GM21423 (cell line): ENCODE data around the gene SLC17A1.

Source experiments
- ATAC-seq: cut with Tn5 transposase; IDR thresholded peaks from one replicate; pipeline ENCODE4 v1.9.1; 2021; ENCODE audit warnings: mild to moderate bottlenecking, moderate library complexity; ENCODE audit not compliant: unreplicated experiment

SLC17A1 gene, protein sequence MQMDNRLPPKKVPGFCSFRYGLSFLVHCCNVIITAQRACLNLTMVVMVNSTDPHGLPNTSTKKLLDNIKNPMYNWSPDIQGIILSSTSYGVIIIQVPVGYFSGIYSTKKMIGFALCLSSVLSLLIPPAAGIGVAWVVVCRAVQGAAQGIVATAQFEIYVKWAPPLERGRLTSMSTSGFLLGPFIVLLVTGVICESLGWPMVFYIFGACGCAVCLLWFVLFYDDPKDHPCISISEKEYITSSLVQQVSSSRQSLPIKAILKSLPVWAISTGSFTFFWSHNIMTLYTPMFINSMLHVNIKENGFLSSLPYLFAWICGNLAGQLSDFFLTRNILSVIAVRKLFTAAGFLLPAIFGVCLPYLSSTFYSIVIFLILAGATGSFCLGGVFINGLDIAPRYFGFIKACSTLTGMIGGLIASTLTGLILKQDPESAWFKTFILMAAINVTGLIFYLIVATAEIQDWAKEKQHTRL

DNA sequence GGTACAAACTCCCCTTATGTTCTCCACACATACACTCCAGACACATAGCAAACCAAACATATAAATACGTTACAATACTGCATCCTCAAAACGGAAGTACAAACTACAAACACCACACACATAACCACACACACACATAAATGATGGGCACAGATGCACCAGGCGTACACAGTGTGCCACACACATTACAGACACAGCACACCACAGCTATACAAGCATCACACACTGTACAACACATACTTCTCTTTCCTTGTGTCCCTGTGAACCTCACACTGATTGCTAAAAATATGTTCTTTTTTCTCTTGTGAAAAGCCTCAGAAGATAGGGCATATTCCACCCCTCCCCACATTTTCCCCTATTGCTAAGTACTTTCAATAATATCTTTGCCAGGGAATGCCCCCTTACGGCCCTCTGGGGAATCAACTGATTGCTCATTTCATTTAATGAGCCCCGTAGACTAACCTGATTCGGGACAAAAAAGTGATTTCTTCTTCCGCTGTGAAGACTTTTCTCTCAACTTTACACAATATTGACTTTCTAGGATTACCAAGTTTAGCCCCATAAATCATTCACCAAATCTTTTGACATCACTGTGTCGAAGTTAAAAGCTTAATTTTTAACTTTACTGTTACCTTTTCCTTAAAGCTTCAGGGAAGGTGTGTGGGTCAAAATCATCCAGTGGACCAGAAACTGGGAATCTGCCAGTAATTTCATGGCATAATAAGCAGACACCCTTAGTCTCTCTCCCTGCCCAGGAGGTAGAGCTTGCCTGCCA lies at the start of gene SLC17A1:
TSS of gene SLC17A1 (minus strand) at position 521 of the 775 bp plus-strand sequence. CDS start 1,495 bp downstream, outside the sequence.
- no peak for ATAC-seq

DNA sequence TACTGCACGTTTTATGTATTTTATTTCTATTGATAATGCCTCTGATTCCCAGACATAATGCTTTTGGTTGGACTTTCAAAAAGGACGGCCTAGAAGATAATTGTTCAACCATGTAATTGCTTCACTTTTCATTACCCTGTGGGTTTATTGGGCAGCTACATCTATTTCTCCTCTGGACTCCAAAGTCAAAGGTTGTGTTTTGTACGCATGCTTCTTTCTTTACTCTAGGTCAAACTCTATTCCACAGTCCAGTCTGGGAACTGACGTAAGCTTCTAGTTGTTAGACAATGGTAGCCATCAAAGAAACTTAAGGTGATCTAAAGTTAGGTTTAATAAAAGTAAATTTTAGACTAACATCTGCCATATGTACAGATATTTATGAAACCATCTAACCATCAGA lies 48.7 kb upstream of the SLC17A1 start:
- no peak for ATAC-seq

DNA sequence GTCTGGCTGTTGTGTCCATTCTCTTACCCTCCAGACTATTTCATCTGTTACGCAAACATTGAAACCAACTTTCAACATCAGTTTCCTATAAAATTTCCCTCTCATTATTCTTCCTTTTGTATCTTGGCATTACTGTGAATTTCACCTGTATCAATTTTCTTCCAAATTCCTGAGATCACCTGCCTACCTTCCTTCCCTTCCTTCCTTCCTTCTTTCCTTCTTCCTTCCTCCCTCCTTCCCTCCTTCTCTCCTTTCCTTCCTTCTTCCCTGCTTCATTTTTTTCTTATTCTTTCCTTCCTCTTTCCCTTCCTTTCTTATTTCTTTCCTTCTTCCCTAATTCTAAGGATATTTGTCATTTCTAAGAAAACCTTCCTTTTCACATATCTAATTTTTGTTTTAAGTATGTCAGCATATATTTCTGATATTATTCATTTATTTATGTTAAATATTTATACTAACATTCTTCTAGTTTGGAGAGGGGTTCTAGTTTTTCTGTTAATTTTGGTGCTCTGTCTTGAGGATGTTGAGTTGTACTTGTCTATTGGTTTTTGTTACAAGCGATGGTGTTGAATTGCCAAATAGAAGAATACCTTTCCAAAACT lies 47.0 kb upstream of the SLC17A1 start:
- no peak for ATAC-seq

DNA sequence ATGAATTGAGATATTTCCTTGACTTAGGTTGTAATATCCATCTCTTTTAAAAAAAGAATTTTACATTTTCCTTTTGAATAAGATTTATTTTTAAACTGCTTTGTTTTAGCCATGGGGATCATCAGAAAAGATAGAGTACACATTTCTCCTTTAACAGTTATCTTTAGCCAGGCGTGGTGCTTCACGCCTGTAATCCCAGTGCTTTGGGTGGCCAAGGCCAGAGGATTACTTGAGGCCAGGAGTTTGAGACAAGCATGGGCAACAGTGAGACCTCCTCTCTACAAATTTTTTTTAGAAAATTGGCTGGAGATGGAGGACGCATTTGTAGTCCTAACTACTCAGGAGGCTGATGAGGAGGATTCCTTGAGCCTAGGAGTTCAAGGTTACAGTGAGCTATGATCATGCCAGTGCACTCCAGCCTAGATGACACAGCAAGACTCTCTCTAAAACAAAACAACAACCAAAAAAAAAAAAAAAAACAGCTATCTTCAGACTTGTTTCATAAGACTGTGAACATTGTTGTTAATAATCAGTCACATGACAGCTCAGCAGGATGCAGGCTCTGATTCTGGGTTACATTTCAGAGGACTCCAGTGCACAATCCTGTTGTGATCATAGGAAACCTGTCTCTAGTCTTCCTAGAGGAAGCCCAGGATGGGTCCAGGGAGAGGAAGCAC lies 44.2 kb upstream of the SLC17A1 start:
- ATAC-seq, result no peak

DNA sequence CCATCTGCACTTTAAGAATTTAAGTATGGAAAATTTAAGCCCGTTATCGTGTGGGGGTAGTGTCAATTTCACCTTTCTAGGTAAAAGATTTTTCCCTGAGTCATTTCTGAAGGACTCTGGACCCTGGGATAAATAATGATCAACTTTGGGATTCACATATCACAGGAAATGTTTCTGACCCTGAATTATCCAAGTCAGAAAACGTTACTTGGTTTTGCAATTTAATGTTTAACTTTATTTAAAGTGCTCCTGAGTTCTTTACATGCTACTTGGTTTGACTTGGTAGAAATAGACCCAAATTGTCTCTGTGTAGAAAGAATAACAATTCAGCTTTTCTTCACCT lies 43.7 kb upstream of the SLC17A1 start:
- ATAC-seq, result no peak

DNA sequence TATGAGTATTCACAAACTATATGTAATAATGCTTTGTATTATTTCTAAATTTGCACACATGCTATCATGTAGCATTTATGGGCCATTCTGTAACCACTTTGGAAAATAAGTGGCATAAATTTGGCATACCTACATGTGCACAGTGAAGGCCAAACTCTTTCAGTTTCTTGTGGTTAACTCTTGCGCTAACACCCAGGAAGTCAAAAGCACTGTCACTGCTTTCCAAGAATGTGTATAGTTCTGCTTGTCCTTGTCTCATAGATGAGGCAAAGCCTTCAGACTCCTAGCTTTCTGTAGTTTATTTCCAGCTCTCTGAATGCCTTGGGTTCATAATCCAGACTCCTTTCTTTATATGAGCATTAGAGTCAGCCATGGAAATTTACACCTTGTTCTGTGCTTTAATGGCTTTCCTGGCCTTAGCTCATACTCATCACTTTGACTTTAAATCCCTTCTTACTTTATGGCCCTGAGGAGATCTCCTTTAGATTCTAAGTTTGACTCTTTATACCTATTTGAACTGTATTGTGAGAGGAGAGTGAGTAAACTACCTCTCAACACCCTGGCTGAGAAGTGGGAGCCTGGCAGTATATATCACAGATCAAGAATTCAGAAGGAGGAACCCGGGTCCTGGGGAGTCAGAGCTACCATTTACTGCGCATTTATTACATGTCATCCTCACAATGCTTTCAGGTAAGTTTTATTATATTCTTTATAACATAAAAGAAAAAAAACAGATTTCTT lies 43.1 kb upstream of the SLC17A1 start:
- no peak for ATAC-seq

DNA sequence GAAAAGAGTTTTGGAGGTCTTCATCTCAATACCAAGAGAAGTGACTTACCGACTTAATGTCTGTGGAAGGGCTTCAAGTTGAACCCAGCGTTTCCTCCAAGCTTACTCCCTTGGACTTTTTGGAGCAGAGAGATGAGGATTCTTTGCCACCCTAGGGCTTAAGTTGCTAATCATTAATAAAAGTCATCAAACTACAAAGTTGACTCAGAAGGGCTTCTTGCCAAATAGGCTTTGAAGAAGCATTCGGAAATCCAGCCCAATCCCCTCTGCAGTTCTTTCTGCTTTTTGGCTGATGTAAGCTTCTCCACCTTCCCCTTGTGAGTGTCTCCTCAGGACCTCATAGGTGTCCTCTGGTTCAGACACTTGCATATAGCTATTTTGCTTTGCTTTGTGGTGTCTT lies 42.3 kb upstream of the SLC17A1 start, which contains the start of gene SLC17A3:
TSS of gene SLC17A3 (minus strand) at position 126 of the 400 bp plus-strand sequence. CDS start 5,856 bp downstream, outside the sequence.
- ATAC-seq, result no peak

DNA sequence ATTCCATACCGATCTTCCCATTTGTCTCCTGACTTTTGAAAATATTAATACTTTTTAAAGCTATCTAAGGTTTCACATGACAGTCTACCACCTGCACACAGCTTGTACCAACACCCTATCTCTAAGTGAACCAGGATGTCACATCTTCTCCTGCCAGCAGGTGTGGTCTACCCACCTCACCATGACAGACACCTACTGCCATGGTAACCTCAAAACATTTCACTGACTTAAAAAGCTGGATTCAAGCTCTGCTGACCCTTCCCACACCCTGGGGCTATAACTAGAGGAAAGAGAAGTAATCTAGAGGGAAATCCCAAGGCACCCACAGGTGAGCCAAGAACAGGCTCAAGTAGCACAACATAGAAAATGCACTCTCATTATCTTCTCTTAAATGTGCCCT lies 41.0 kb upstream of the SLC17A1 start:
- no peak for ATAC-seq

DNA sequence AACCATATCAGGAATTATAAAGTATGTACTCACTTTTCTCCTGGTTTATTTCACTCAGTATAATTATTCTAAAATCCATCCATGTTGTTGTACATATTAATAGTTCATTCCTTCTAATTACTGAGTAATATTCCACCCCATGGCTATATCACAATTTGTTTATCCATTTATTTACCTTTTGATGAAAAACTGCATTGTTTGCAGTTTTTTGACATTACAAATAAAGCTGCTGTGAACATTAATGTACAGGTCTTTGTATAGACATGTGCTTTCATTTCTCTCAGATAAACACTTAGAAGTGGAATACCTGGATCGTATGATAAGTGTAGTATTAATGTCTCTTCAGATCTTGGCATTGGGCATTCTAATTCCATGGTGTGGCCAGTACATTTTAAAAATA lies 38.0 kb upstream of the SLC17A1 start:
- no peak for ATAC-seq

DNA sequence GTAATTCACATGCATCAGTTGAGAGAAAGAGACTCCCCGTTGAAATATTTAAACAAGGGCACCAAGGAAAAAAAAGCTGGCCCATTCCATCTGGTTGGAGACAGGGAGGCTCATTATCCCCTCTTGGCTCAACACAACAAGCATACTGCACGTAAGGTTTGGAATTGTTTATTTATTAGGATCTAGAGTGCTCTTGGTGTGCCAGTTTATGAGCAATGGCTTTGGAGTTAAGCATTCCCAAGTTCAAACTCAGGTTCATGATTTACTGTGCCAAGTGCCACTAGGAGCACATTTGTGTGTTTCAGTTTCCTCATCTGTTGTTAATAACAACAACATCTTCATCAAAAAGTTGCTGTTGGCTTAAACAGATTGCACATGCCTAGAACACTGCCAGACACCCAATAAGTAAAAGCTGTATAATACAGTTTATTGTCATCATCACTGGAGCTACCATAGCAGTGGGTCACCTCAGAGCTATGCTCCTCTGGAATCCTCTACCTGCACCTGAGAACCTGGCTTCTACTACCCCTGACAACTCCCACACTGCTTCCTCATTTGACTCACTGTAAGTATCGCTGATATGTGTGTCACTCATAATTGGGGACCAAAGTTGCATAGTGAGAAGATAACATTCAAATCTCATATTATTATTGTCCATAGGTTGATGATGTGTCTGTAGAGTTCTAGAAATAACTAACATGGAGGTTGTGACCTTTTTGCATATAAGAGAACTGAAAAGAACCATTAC lies 36.8 kb upstream of the SLC17A1 start:
- ATAC-seq, result no peak

DNA sequence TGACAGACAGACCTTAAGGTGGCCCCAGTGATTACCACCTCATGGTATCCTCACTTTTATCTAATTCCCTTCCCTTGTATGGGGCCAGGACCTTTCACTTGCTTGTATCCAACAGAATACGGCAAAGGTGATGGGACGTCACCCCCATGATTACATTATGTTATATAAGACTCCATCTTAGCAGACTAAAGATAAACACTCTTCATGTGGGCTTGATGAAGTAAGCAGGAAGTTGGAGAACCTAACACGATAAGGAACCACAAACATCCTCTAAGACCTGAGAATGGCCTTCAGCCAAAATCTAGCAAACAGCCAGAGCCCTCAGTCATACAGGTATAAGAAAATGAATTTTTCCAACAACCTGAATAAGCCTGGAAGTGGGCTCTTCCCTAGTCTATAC lies 34.2 kb upstream of the SLC17A1 start:
- no peak for ATAC-seq

DNA sequence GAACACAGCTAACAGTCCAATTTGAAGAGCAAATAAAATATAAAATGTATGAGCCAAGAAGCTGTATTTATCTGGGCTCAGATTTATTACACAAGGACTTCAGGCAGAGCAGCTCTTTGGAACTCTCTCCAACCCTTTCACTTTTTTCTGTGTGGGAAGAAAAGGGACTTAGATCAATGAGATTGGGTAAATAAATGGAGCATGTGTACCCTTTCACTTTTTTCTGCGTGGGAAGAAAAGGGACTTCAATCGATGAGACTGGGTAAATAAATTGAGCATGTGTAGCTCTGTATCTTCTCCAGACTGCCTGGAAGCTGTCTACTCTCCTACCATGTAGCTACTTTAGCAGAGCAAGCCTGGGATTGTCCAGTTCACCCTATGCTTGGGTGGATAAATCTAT lies 31.5 kb upstream of the SLC17A1 start:
- ATAC-seq, result no peak

DNA sequence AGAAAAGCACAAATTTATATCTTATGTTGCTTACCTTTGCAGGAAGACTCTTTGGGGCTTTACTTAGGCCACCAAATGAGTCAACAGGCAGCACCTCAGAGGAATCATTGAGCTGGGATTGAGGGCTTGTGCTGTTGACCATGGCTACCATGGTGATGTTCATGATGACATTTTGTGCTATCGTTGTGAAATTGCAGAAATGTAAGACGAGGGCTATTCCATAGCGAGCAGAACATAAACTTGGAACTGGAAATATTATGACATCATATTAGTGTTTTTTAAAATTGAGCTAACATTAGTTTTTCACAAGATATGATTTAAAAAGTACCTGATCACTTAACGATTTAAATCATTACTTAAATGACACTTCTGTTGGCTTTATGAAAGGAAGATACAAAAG lies 30.3 kb upstream of the SLC17A1 start:
- no peak for ATAC-seq

DNA sequence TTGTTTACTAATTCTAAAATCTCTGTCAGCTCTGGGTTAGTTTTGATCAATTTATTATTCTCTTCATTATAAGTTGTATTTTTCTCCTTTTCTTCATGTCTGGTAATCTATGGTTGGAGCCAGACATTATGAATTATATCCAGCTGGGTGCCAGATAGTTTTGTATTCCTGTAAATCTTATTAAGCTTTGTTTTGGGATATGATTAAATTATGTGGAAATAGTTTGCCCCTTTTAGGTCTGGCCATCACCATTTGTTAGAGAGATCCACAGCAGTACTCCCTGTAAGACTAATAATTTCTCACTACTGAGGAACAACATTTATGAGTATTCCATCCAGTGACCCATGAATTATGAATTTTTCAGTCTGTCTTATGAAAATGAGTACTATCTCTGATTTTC lies 20.9 kb upstream of the SLC17A1 start:
- ATAC-seq, result no peak

DNA sequence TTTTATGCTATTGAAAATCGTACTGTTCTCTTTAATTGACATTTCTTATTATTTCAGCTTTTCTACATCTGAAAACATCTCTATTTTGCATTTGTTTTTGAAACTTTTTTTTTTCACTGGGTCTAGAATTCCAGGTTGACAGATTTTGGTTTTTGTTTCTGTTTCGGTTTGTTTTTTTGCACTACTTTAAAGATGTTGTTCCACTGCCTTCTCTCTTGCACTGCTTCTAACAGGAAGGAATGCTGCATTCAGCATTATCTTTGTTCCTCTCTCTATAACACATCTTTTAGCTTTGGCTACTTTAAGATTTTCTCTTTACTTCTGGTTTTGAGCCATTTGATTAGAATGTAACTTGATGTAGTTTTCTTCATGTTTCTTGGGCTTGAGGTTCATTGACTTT lies 20.1 kb upstream of the SLC17A1 start:
- ATAC-seq, result no peak

DNA sequence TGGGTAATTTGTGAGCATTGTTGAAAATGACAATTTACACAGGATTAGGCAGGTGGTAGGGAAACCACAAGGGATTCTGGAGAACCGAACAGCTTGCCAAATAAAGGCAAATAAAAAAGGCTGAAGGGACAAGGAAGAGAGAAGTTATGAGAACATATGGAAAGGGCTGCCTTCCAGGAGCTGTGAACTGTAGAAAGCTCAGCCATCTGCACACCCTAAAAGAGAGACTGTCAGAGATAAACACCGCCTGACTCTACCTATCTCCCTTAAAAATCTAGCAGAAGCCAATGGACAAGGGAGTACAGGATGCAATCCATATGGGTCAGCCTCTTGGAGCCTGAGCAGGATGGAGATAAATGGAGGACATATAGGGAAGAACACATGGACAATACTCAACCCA lies 12.7 kb upstream of the SLC17A1 start:
- ATAC-seq, result no peak

DNA sequence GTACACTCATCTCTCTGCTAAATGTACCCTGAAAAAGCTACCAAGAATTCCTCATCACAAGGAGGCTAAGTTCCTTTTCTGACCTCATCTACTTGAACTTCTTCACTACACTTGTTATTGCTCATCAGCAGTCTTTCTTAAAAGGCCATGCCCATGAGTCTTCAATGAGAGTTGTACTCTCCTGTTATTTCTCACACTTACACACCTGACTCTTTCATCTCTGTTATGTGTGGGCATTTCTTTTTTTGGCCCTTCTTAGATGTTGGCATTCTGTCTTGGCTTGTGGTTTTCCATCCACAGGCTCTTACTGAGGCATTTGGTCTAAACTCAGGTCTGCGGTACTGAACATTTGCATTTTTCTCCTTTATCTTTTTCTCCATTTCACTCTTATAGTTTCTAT lies 10.7 kb upstream of the SLC17A1 start:
- ATAC-seq, result no peak

DNA sequence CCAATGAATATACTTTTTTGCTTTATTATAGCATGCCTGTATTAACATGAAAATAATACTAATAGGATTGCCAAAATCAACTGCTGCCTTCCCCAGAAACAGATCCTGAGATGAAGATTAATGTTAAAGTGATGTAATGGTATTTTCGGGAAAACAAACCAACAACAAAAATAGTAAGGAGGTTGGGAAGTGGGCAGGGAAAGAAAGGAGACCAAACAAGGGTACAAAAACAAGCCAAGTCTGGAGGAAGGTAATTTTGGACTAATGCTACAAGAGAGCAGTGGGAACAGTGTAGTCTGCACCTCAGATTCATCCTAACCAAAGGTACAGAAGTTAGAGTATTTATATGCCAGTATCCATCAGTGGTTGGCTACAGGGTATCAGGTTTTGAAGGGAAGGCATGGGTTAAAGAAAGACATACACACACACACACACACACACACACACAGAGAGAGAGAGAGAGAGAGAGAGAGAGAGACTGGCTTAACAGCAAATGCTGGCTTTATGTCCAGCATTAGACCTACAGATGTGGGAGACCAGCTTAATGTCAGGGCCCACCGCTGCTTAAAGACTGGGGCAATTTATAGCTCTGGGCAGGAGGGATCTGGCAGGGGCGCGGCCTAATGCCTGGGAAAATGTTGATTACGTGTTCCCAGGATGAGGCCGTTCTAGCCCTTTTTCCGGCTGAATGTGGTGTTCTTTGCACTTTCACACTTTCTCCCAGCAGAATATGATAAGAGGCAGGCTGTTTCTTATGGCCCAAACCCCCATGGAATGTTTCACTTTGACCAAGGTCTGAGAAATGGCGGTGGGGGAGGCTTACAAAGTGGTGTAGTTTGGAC lies 3.8 kb upstream of the SLC17A1 start:
- ATAC-seq, result no peak

DNA sequence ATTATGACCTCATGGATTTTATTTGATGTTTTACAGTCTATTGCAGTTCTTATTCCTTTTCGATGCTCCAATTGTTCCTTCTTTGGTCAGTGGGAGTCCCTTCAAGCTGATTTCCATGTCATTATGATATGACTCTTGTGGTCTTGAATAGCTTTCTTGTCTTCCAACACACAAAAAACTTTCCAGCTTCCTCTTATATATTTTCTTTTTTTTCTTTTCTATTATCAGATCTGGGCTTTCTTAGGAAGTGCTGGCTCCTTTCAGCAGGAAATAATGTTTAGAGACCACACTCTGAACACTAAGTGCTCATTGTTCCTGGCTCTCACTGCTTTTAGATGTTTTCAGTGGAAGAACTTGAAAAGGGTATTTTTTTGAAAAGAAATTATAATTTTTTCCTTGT lies 3.1 kb upstream of the SLC17A1 start:
- ATAC-seq, result no peak
